Neuron (in vitro differentiated cells): ENCODE data around the gene BAD.
"Not testable (repeated sequence)": the region's sequence is repeated elsewhere in the genome, so short reads cannot be mapped to it uniquely, and the experiment has no call there.

ENCODE experiments used
- H2AFZ ChIP-seq: one replicate; pipeline ENCODE4 v1.6.1; 2013; ENCODE audit warnings: low read depth, mild to moderate bottlenecking, inconsistent platforms, low read length, moderate library complexity
- H3K27me3 ChIP-seq: one replicate; pipeline ENCODE4 v1.6.1; 2013; ENCODE audit warnings: low read length; ENCODE audit not compliant: insufficient read depth
- H3K36me3 ChIP-seq: one replicate; pipeline ENCODE4 v1.6.1; 2013; ENCODE audit warnings: low read length; ENCODE audit not compliant: insufficient read depth
- H3K4me1 ChIP-seq: one replicate; pipeline ENCODE4 v1.6.1; 2013; ENCODE audit warnings: low read length; ENCODE audit not compliant: insufficient read depth
- H3K4me3 ChIP-seq: 2 replicates; pipeline ENCODE4 v1.5.1; 2013; ENCODE audit warnings: mild to moderate bottlenecking, low read length, moderate library complexity
- H3K9me3 ChIP-seq: one replicate; pipeline ENCODE4 v1.6.1; 2013; ENCODE audit warnings: low read length

The BAD gene

GRCh38 chr11:64250415-64251015 lies 34.0 kb downstream of the BAD start:
- Histone ChIP-seq H3K36me3 (no peaks in the 10 kb centered on the region), H2AFZ (peak overlapping the region; percentile 71), H3K4me1 (peaks cover 39% of the 10 kb centered on the region), H3K27me3 (no peaks in the 10 kb centered on the region), H3K4me3 (peak overlapping the region; percentile 55), H3K9me3 (no peaks in the 10 kb centered on the region)

- Histone ChIP-seq H3K4me3 (no peak overlapping the region), H2AFZ (no peak overlapping the region), H3K27me3 (no peaks in the 10 kb centered on the region), H3K4me1 (peaks cover 46% of the 10 kb centered on the region), H3K36me3 (no peaks in the 10 kb centered on the region), H3K9me3 (no peaks in the 10 kb centered on the region)
Measured at GRCh38 chr11:64249563-64250414, 34.7 kb downstream of the BAD start.

- no peaks in the 10 kb centered on the region for H3K27me3 ChIP-seq
- no peak overlapping the region for H3K4me3 ChIP-seq
- H3K36me3 ChIP-seq, result peaks cover 3% of the 10 kb centered on the region
- H2AFZ ChIP-seq, result no peak overlapping the region
- H3K9me3 ChIP-seq, result no peaks in the 10 kb centered on the region
- peaks cover 46% of the 10 kb centered on the region for H3K4me1 ChIP-seq
Measured at GRCh38 chr11:64249038-64249437, 35.4 kb downstream of the BAD start.

GRCh38 chr11:64248578-64248977 lies 35.9 kb downstream of the BAD start:
- Histone ChIP-seq H3K27me3 (no peaks in the 10 kb centered on the region), H3K36me3 (peaks cover 7% of the 10 kb centered on the region), H3K4me3 (no peak overlapping the region), H3K9me3 (no peaks in the 10 kb centered on the region), H3K4me1 (peaks cover 46% of the 10 kb centered on the region), H2AFZ (no peak overlapping the region)

- Histone ChIP-seq H2AFZ (peak overlapping the region; percentile 32), H3K4me1 (peaks cover 48% of the 10 kb centered on the region), H3K27me3 (no peaks in the 10 kb centered on the region), H3K9me3 (no peaks in the 10 kb centered on the region), H3K36me3 (peaks cover 14% of the 10 kb centered on the region), H3K4me3 (peak overlapping the region; percentile 68)
Measured at GRCh38 chr11:64247729-64248531, 36.5 kb downstream of the BAD start.

GRCh38 chr11:64246871-64247728 lies 37.4 kb downstream of the BAD start, which contains the start of gene PPP1R14B:
TSS of gene PPP1R14B (minus strand) at chr11:64246943. CDS start at chr11:64246673, 270 bp downstream.
- H3K4me1 ChIP-seq, result peaks cover 51% of the 10 kb centered on the region

GRCh38 chr11:64246621-64246870 lies 37.9 kb downstream of the BAD start:
- not testable (repeated sequence) for H3K27me3 ChIP-seq, H3K9me3 ChIP-seq, H2AFZ ChIP-seq
- H3K36me3 ChIP-seq, result peaks cover 15% of the 10 kb centered on the region
- H3K4me1 ChIP-seq, result peaks cover 48% of the 10 kb centered on the region
- peak overlapping the region; percentile 85 for H3K4me3 ChIP-seq

More at GRCh38 chr11:64246871-64247728, 37.4 kb downstream of the BAD start, which contains the start of gene PPP1R14B:
- peak within 1 kb of the TSS; percentile 32 for H2AFZ ChIP-seq
- H3K4me3 ChIP-seq, result peak within 1 kb of the TSS; percentile 85
- H3K27me3 ChIP-seq, result no peaks in the 10 kb centered on the region
- peaks cover 15% of the 10 kb centered on the region for H3K36me3 ChIP-seq
- no peaks in the 10 kb centered on the region for H3K9me3 ChIP-seq

GRCh38 chr11:64245797-64246620 lies 38.5 kb downstream of the BAD start:
- no peaks in the 10 kb centered on the region for H3K9me3 ChIP-seq
- H2AFZ ChIP-seq, result no peak overlapping the region
- peak overlapping the region; percentile 85 for H3K4me3 ChIP-seq
- peaks cover 47% of the 10 kb centered on the region for H3K4me1 ChIP-seq
- H3K36me3 ChIP-seq, result peaks cover 15% of the 10 kb centered on the region
- no peaks in the 10 kb centered on the region for H3K27me3 ChIP-seq

- Histone ChIP-seq H3K36me3 (peaks cover 15% of the 10 kb centered on the region), H3K9me3 (no peaks in the 10 kb centered on the region), H3K27me3 (no peaks in the 10 kb centered on the region), H3K4me1 (peaks cover 43% of the 10 kb centered on the region), H2AFZ (no peak overlapping the region), H3K4me3 (peak overlapping the region; percentile 85)
Measured at GRCh38 chr11:64245401-64245796, 39.1 kb downstream of the BAD start.

GRCh38 chr11:64244966-64245365 lies 39.5 kb downstream of the BAD start:
- H3K36me3 ChIP-seq, result peaks cover 15% of the 10 kb centered on the region
- no peak overlapping the region for H2AFZ ChIP-seq
- H3K27me3 ChIP-seq, result no peaks in the 10 kb centered on the region
- H3K4me3 ChIP-seq, result peak overlapping the region; percentile 85
- H3K4me1 ChIP-seq, result peaks cover 44% of the 10 kb centered on the region
- H3K9me3 ChIP-seq, result no peaks in the 10 kb centered on the region

- no peaks in the 10 kb centered on the region for H3K27me3 ChIP-seq
- no peaks in the 10 kb centered on the region for H3K9me3 ChIP-seq
- peaks cover 15% of the 10 kb centered on the region for H3K36me3 ChIP-seq
- no peak overlapping the region for H2AFZ ChIP-seq
- H3K4me1 ChIP-seq, result peaks cover 41% of the 10 kb centered on the region
- no peak overlapping the region for H3K4me3 ChIP-seq
Measured at GRCh38 chr11:64244107-64244506, 40.4 kb downstream of the BAD start.
